ENCODE results near the gene LRRC71.

GRCh38 chr1:156942576-156942975 is 22.1 kb downstream of the LRRC71 start:
- TF ChIP-seq CTCF (IDR thresholded peaks at IDR 0.05), result no peak
- TF ChIP-seq POLR2A (IDR thresholded peaks at IDR 0.05), result no peak

All from testis (tissue), 2 donors.